Measurements from ENCODE around the gene PKM.

- TF ChIP-seq PTRF (tag; IDR thresholded peaks at IDR 0.05) = no peak
- no peak for TF ChIP-seq FUS (optimal IDR thresholded peaks at IDR 0.05; ENCODE audit: low read depth, low read length)
- no peak for TF ChIP-seq EZH2 (IDR thresholded peaks at IDR 0.05; ENCODE audit: borderline replicate concordance, low read depth, low read length)
- no peak for TF ChIP-seq ELK1 (CRISPR knock-in tag; IDR thresholded peaks at IDR 0.05)
- no peak for TF ChIP-seq ZBTB49 (CRISPR knock-in tag; IDR thresholded peaks at IDR 0.05; ENCODE audit: borderline replicate concordance)
- no peak for TF ChIP-seq DPF2 (IDR thresholded peaks at IDR 0.05)
- no peak for TF ChIP-seq MAZ (CRISPR knock-in tag; conservative IDR thresholded peaks at IDR 0.05 in 1 of 2, IDR thresholded peaks at IDR 0.05 in 1 of 2)
- TF ChIP-seq LARP7 (IDR thresholded peaks at IDR 0.05) = no peak
- no peak for TF ChIP-seq CTCF (IDR thresholded peaks at IDR 0.05 in 2 of 3, conservative IDR thresholded peaks at IDR 0.05 in 1 of 3; ENCODE audit: insufficient read depth in 2 of 3, low read depth in 1 of 3, low read length in 3 of 3)
These were observed 42.0 kb upstream of the PKM start for GRCh38 chr15:72272997-72273352.
